Measurements from ENCODE around the gene IGFLR1.

The IGFLR1 gene, protein sequence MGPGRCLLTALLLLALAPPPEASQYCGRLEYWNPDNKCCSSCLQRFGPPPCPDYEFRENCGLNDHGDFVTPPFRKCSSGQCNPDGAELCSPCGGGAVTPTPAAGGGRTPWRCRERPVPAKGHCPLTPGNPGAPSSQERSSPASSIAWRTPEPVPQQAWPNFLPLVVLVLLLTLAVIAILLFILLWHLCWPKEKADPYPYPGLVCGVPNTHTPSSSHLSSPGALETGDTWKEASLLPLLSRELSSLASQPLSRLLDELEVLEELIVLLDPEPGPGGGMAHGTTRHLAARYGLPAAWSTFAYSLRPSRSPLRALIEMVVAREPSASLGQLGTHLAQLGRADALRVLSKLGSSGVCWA

DNA sequence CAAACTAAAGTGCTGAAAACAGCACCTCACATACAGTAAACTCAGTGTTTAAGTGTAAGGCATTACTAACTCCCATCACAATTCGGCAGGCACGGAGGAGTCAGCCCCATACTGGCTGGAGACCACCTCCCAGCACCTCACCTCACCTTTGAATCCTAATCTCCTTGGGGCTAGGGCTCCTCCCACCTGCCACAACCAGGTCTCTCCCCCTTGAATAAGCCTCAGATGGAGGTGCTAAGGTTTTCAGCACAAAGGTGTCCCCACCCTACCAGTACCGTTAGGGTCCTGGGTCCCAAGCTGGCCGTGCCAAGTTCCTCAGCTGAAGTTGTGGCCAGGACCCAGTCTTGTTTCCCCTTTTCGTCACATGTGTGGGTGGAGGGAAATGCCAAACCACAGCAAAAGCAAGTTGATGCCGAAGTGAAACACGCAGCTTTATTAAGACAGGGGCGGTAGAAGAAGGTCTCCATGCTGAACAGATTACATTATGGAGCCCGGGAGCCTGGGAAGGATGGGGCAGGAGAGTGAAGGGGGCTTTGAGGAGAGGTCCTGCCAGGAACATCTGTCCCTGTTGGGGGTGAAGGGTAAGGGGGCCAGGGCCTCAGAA, at the start of gene IGFLR1:
TSS of gene IGFLR1 (minus strand) at position 332 of the 604 bp plus-strand sequence. CDS start 1,272 bp downstream, outside the sequence.
- Histone ChIP-seq H3K27ac (peak within 1 kb of the TSS in 20 of 21 experiments; percentile 50 to 99 (median 82)), H3K4me3 (peak within 1 kb of the TSS; percentile 42 to 57 (median 52))

DNA sequence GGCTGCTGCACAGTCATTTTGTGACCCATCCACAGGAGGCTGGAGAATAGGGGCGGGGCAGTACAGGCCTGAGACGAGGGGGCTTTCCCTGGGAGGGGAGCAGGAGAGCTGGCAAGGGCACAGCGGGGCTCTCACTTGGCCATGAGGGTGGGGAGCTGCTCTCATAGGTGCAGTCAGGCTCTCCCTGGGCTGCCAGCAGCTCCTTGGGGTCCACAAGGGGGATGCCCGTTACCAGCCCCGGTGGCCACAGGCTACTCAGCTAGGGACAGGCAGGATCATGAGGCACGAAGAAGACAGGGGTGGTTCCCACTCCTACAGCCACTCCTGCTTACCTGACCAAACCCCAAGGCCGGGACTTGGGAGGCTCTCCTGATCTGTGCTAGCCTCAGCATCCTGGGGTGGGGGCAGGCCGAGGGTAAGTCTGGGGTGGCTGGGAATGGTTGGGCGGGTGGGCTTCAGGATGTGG, 49.6 kb upstream of the IGFLR1 start:
- H3K4me3 ChIP-seq, result no peak overlapping the region
- H3K27ac ChIP-seq, result no peak overlapping the region

DNA sequence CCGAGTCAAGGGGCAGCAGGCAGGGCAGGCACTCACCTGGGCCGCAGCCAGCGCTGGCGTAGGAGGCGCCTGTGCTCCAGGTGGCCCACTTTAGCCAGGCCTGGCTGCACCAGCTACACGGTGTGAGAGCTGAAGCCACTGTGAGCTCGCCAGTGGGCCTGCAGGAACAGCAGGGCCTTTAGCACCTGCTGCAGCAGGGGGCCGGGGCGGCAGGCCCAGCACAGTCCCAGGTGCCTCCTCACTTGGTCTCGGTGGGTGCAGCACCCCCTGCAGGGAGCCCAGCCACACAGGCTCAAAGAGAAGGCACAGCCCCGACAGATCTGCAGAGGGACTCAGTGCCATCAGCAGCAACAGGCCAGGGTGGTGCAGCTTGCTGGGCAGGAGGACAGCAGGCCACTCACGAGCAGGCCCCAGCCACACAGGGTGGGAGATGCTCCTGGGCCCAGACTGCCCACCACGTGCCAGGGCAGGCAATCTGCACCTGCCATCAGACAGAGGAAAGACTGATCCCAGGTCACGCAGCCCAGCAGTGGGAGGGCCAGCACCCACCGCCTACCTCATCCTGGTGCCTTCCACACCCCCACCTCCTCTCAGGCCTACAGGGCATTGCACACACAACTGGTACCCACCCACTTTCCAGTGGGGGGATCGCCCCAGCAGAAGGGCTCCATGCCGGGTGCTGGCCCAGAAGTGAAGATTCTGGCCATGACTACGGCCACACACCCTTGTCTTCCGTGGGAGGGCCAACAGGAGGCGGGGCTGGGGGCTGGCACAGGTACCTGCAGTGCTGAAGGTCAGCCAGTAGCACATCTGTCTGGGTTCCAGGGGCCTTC, 48.9 kb upstream of the IGFLR1 start:
- no peak overlapping the region for H3K4me3 ChIP-seq
- no peak overlapping the region for H3K27ac ChIP-seq

DNA sequence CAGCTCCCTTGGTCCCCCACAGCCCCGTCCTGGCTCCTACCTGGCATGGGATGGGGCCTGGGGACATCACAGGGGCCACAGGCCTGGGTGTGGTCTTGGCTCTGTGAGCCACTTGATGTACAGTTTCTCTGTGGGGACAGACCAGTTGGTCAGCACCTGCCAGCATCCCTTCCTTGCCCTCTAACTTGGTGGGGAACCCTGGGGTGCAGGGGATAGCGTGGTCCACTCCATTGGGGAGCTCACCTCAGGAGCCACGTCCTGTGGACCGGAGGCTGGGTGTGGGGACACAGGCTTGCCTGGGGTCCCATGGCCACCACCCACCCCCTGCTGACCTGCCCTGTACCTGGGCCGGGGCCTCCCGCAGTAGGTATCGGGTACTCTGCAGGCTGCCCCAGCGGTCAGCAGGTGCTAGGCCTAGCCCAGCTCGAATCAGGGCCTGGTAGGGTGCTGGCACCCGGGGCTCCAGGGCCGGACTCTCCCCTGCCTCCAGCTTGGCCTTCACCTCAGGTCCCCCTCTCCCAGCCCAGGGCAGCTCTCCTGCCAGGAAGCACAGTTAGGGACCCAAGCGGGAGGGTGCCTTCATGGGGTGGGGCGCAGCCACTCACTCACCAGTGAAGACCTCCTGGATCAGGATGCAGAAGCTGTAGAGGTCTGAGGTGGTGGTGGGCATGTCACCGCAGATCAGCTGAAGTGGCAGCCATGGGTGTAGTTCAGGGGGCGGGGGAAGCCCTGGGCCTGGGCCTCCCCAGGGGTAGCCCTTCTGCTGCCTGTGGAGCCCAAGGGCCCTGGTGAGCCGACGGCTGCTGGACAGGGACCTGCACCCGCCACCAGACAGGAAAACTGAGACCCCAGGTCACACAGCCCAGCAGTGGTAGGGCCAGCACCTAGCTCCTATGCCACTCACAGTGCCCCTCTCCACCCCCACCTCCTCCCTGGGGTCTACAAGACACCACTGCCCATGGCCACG, 48.0 kb upstream of the IGFLR1 start:
- Histone ChIP-seq H3K4me3 (no peak overlapping the region), H3K27ac (no peak overlapping the region)

DNA sequence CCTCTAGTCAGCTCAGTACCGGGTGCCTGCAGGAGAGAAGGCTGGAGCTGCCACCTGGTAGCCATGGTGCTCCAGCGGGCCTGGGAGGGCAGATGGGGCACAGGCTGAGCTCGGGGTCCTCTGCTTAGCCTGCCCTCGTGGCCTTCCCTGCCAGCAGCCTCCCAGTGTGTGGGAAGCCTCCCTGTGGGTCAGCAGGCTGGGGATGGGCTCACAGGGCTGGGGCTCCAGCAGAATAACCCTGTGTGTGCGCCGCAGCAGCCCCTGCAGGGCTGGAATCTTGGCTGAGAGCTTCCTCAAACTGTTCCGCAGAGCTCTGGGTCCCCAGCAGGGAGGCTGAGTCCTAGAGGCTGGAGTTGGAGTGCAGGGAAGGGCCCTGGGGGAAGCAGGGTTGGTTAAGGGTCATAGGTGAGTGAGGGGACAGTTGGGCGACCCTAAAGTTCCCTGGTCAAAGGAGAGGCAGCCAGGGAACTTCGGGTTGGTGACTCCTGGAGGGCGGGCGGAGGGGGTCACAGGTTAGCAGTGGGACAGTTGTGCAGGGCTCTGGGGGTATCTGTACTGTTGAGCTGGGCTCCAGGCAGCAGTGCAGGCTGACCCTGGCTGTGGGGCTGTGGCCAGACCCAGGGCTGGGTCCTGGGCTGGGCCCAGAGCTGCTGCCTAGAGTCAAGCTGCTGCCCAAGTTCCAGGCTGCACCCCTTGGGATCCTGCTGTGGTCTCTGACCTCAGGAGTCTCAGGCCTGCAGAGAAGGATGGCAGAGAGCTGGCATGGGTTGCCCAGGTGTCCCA, 47.1 kb upstream of the IGFLR1 start:
- Histone ChIP-seq H3K27ac (no peak overlapping the region), H3K4me3 (no peak overlapping the region)

DNA sequence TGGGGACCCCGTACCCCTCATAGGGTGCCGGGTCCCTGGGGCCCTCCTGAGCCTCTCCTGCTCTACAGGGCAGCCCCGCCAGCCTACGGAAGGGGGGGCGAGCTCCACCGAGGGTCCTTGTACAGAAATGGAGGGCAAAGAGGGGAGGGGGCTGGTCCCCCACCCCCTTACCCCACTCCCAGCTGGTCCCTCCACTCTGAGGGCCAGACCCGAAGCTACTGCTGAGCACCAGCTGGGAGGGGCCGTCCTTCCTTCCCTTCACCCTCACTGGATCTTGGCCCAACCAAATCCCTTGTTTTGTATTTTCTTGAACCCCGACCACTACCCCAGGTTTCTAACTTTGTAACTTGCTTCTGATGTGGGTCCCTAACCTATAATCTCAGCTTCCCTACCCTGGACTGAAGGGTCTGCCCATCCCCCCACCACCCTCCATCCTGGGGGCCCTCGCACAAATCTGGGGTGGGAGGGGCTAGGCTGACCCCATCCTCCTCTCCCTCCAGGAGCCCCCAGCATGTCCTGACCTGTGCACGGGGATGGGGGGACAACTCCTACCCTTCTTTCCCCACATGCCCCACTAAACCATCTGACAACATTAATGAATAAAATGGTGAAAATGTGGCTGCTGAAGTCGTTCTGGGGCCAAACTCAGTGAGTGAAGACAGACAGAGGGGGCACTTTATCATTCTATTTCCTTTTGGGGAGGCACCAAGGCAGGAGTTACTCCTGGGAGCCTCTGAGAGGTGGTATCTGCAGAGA, 46.1 kb upstream of the IGFLR1 start:
- Histone ChIP-seq H3K27ac (no peak overlapping the region), H3K4me3 (no peak overlapping the region)

DNA sequence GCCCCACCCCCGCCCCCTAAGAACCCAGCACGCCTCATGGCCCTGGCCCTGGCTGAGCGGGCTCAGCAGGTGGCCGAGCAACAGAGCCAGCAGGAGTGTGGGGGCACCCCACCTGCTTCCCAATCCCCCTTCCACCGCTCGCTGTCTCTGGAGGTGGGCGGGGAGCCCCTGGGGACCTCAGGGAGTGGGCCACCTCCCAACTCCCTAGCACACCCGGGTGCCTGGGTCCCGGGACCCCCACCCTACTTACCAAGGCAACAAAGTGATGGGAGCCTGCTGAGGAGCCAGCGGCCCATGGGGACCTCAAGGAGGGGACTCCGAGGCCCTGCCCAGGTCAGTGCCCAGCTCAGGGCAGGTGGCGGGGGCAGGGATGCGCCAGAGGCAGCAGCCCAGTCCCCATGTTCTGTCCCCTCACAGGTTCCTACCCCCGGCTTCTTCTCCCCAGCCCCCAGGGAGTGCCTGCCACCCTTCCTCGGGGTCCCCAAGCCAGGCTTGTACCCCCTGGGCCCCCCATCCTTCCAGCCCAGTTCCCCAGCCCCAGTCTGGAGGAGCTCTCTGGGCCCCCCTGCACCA, 45.1 kb upstream of the IGFLR1 start:
- no peak overlapping the region for H3K27ac ChIP-seq
- H3K4me3 ChIP-seq, result no peak overlapping the region

DNA sequence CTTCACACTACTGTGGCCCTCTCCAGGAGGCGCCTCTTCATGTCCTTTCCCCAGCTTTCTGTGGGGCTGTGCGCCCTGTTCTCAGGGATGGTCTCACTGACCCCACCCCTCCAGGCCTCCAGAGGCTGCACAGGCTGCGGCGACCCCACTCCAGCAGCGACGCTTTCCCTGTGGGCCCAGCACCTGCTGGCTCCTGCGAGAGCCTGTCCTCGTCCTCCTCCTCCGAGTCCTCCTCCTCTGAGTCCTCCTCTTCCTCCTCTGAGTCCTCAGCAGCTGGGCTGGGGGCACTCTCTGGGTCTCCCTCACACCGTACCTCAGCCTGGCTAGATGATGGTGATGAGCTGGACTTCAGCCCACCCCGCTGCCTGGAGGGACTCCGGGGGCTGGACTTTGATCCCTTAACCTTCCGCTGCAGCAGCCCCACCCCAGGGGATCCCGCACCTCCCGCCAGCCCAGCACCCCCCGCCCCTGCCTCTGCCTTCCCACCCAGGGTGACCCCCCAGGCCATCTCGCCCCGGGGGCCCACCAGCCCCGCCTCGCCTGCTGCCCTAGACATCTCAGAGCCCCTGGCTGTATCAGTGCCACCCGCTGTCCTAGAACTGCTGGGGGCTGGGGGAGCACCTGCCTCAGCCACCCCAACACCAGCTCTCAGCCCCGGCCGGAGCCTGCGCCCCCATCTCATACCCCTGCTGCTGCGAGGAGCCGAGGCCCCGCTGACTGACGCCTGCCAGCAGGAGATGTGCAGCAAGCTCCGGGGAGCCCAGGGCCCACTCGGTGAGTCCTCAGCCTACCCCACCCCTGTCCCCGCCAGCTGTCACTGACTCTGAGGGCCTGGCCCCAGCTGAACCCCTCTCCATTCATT, 44.3 kb upstream of the IGFLR1 start:
- H3K27ac ChIP-seq, result no peak overlapping the region
- H3K4me3 ChIP-seq, result no peak overlapping the region

DNA sequence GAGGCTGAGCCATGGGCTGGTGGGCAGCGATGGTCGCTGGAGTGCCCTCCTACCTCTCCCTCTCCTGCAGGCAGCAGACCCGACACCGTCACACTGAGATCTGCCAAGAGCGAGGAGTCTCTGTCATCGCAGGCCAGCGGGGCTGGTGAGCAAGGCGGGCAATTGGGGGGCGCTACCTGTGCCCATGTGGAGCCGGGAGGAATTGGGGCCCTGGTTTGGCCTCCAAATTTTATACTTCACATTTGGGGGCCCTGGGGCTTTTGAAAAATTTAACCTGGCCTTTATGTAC, 43.0 kb upstream of the IGFLR1 start:
- H3K4me3 ChIP-seq, result no peak overlapping the region
- H3K27ac ChIP-seq, result no peak overlapping the region

DNA sequence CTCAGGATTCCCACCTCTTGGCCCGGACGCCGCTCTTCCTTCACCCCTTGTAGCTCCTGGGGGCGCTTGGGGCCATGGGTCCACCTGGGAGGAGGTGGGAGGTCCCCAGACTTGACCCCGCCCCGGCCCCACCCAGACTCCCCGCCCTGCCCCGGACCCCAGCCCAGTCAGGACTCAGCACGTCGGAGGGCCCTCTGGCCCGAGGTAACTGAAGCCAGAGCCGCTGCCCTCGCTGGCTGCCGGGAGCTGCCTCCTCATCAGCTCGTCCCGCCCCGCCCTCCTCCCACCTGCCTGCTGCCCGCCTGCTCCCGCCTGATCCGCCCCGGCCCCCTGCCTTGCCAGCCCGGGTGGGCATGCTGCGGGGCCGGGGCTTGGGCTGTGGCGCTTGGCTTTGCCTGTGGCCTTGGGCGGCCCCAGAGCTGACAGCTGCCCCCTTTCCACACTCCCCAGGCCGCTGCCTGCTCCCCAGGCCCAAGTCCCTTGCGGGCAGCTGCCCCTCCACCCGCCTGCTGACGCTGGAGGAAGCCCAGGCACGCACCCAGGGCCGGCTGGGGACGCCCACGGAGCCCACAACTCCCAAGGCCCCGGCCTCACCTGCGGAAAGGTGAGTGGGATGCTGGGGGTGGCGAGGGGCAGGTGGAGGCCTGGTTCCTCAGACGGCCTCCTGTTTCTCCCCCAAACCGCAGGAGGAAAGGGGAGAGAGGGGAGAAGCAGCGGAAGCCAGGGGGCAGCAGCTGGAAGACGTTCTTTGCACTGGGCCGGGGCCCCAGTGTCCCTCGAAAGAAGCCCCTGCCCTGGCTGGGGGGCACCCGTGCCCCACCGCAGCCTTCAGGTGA, 42.5 kb upstream of the IGFLR1 start:
- no peak overlapping the region for H3K27ac ChIP-seq

DNA sequence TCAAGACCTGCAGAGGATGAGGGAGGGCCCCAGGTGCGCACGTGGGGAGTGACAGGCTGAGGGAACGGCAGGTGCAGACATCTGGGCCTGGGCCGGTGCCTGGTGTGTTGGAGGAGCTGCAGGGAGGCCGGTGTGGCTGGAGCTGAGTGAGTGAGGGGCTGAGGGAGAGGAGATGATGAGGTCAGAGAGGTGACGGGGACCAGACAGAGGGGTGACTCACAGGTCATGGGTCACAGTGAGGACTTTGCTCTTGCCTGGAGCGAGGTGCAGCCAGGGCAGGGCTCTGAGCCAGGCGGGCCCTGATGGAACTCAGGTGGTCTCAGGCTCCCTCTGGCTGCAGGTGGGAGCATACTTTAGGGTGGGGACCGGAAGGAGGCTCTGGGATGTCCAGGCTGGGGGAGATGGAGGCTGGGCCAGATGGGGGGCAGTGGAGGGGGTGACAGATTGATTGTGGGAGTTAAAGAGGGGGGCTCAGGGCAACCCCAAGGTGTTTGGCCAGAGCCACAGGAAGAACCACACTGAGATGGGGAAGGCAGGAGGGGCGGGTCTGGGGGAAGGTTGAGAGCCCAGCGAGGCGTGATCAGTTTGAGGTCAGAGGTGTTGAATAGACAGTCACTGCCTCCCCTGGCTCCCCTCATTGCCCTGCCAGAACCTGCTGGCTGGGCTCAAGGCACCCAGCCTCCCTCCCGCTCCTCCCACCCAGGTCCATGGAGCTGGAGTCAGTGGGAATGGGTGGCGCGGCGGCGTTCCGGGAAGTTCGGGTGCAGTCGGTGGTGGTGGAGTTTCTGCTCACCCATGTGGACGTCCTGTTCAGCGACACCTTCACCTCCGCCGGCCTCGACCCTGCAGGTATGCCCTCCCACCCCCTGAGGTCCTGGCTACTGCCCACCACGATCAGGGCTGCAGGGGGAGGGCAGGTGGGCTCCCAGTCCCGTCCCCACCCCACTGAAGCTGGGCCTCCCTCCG, 41.5 kb upstream of the IGFLR1 start:
- no peak overlapping the region for H3K27ac ChIP-seq
- no peak overlapping the region for H3K4me3 ChIP-seq

More for the DNA sequence above, 42.5 kb upstream of the IGFLR1 start:
- H3K4me3 ChIP-seq, result no peak overlapping the region

DNA sequence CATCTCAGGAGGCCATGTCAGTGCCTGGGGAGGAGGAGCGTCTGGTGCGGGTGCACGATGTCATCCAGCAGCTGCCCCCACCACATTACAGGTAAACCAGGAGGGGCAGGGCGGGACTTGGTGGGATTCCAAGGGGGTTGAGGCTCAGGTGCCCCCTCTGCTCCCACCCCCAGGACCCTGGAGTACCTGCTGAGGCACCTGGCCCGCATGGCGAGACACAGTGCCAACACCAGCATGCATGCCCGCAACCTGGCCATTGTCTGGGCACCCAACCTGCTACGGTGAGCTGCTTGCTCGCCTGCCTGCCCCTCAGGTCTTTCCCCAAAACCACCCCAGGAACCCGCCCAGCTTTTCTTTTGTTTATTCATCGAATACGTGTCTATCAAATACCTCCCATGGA, 40.3 kb upstream of the IGFLR1 start:
- H3K27ac ChIP-seq, result no peak overlapping the region
- H3K4me3 ChIP-seq, result no peak overlapping the region

DNA sequence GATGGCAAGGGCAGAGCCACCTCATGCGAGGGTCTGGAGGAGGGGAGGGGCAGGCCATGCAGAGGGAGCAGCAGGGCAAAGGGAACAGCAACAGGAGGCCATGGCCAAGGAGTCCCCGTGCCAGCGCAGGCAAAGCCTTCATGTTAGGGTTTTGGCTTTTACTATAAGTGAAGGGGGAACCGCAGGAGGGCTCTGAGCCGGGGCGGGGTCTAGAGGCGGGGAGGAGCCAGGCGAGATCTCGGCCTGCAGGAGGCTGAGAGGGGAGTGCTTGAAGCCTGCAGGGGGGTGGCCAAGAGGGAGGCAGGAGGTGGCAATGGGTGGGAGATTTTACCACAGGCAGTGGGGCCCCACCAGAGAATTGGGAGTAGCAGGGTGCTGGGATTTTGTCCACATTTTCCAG, 39.4 kb upstream of the IGFLR1 start:
- no peak overlapping the region for H3K4me3 ChIP-seq
- H3K27ac ChIP-seq, result no peak overlapping the region

DNA sequence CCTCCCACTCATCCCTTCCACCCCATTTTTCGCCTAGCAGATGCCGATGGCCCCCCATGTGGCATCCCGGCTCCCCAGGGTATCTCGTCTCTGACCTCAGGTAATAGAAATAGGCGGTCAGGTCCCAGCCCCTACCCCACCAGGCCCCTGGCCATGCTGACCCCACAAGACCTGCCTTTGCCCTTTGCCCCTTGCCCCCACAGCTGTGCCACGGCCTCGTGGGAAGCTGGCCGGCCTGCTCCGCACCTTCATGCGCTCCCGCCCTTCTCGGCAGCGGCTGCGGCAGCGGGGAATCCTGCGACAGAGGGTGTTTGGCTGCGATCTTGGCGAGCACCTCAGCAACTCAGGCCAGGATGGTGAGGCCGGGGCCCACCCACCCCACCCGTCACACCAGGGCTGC, 38.5 kb upstream of the IGFLR1 start:
- H3K4me3 ChIP-seq, result no peak overlapping the region
- no peak overlapping the region for H3K27ac ChIP-seq

DNA sequence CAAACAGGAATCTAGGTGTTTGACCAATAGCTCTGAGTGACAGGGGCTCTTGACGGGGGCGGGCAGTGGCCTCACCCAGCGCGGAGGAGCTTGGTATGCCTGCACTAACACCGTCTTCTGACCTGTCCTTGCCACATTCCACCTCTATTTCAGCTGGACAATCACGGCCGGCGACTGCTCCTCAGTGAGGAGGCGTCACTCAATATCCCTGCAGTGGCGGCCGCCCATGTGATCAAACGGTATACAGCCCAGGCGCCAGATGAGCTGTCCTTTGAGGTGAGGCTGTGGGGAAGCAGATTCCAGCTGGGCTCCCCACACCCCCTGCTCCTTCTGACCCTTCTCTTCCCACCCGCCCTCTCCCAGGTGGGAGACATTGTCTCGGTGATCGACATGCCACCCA, 37.8 kb upstream of the IGFLR1 start:
- no peak overlapping the region for H3K27ac ChIP-seq

More for the DNA sequence above, 37.8 kb upstream of the IGFLR1 start:
- H3K4me3 ChIP-seq, result no peak overlapping the region

All from skin epidermis (tissue), 12 donors.